Progenitor cell of endocrine pancreas (in vitro differentiated cells): ENCODE results near the gene ACOX2. TPM values are rescaled to one million over a fixed set of nuclear protein-coding genes. Genes with fewer than 3 reads are reported as not detected.

Experiments used
- DNase-seq: peaks from one replicate; pipeline ENCODE4 v3.0.0; 2021; ENCODE audit warnings: low spot score; ENCODE audit not compliant: unreplicated experiment
- H3K27ac Mint-ChIP-seq: 2 replicates; pipeline ENCODE4 v1.8.0; 2021; ENCODE audit warnings: mild to moderate bottlenecking, moderate library complexity, mixed read lengths
- H3K27me3 Mint-ChIP-seq: 2 replicates; pipeline ENCODE4 v1.8.0; 2021; ENCODE audit warnings: mixed read lengths
- H3K36me3 Mint-ChIP-seq: 2 replicates; pipeline ENCODE4 v1.8.0; 2022; ENCODE audit warnings: mixed read lengths; ENCODE audit not compliant: insufficient read depth
- H3K4me1 Mint-ChIP-seq: 2 replicates; pipeline ENCODE4 v1.8.0; 2021; ENCODE audit warnings: low read depth, mixed read lengths
- H3K4me3 Mint-ChIP-seq: 2 replicates; pipeline ENCODE4 v1.8.0; 2021; ENCODE audit warnings: low read depth, mild to moderate bottlenecking, moderate library complexity, mixed read lengths
- H3K9me3 Mint-ChIP-seq: 2 replicates; pipeline ENCODE4 v1.8.0; 2021; ENCODE audit warnings: low read depth, mixed read lengths
- CTCF ChIP-seq: fragments of 200-600 bp; sonication (generic); IDR thresholded peaks from one replicate; pipeline ENCODE4 v1.5.0; 2021; ENCODE audit warnings: antibody characterized with exemption, mild to moderate bottlenecking; ENCODE audit not compliant: unreplicated experiment
- total RNA-seq: library from RNA; stranded (reverse); gene quantifications from 2 replicates; pipeline ENCODE4 v1.2.1, GENCODE V29; 2021

ACOX2 gene
- total RNA-seq, 1 donor from 2014 or later = 11.7 TPM

- H3K4me3 Mint-ChIP-seq = no peak overlapping the region
- TF ChIP-seq CTCF = no peak
- H3K27me3 Mint-ChIP-seq = peaks cover 21% of the 10 kb centered on the region
- peaks cover 19% of the 10 kb centered on the region for H3K4me1 Mint-ChIP-seq
- no peaks in the 10 kb centered on the region for H3K36me3 Mint-ChIP-seq
- H3K27ac Mint-ChIP-seq = no peak overlapping the region
- no peak for DNase-seq
- no peaks in the 10 kb centered on the region for H3K9me3 Mint-ChIP-seq
These were observed 51.1 kb downstream of the ACOX2 start for GRCh38 chr3:58485801-58486435.

GRCh38 chr3:58484722-58485069 lies 52.3 kb downstream of the ACOX2 start:
- Mint-ChIP-seq H3K9me3 (peaks cover 3% of the 10 kb centered on the region), H3K27me3 (peaks cover 21% of the 10 kb centered on the region), H3K27ac (no peak overlapping the region), H3K4me1 (peaks cover 19% of the 10 kb centered on the region), H3K4me3 (no peak overlapping the region), H3K36me3 (no peaks in the 10 kb centered on the region)
- TF ChIP-seq CTCF = no peak
- DNase-seq = no peak

GRCh38 chr3:58484045-58484721 lies 52.8 kb downstream of the ACOX2 start:
- no peak for TF ChIP-seq CTCF
- Mint-ChIP-seq H3K4me3 (no peak overlapping the region), H3K4me1 (peaks cover 19% of the 10 kb centered on the region), H3K36me3 (no peaks in the 10 kb centered on the region), H3K9me3 (peaks cover 7% of the 10 kb centered on the region), H3K27ac (no peak overlapping the region), H3K27me3 (peaks cover 21% of the 10 kb centered on the region)
- no peak for DNase-seq

GRCh38 chr3:58482917-58483636 lies 53.9 kb downstream of the ACOX2 start:
- no peak for DNase-seq
- peaks cover 14% of the 10 kb centered on the region for H3K4me1 Mint-ChIP-seq
- peaks cover 10% of the 10 kb centered on the region for H3K9me3 Mint-ChIP-seq
- peaks cover 14% of the 10 kb centered on the region for H3K27me3 Mint-ChIP-seq
- no peak for TF ChIP-seq CTCF
- no peak overlapping the region for H3K4me3 Mint-ChIP-seq
- H3K36me3 Mint-ChIP-seq = peaks cover 1% of the 10 kb centered on the region
- no peak overlapping the region for H3K27ac Mint-ChIP-seq

GRCh38 chr3:58480309-58480708 lies 56.7 kb downstream of the ACOX2 start:
- H3K9me3 Mint-ChIP-seq = peaks cover 10% of the 10 kb centered on the region
- peaks cover 2% of the 10 kb centered on the region for H3K4me1 Mint-ChIP-seq
- no peak for DNase-seq
- H3K27me3 Mint-ChIP-seq = no peaks in the 10 kb centered on the region
- H3K27ac Mint-ChIP-seq = no peak overlapping the region
- no peak for TF ChIP-seq CTCF
- peaks cover 1% of the 10 kb centered on the region for H3K36me3 Mint-ChIP-seq
- H3K4me3 Mint-ChIP-seq = no peak overlapping the region
